Left cardiac atrium (tissue), 4 donors: ENCODE data around the gene KCNT2. TPM values are rescaled to one million over a fixed set of nuclear protein-coding genes. Genes with fewer than 3 reads are reported as not detected.

Experiments
- ATAC-seq, 2 donors: fragments of 200-7000 bp; cut with Tn5 transposase; one replicate each; pipeline ENCODE4 v1.9.1; 2020; ENCODE audit warnings: mild to moderate bottlenecking in 2 of 2, moderate library complexity in 2 of 2
- DNase-seq: peaks from one replicate; pipeline ENCODE4 v3.0.0-alpha.2; 2020
- intact Hi-C, 2 donors: fragments of 100-400 bp; cut with DNase I; formaldehyde crosslinking; loops; one replicate each; pipeline versions ENCODE4 v1.14.1 to v1.15.1; 2022 to 2023
- total RNA-seq, 2 donors: library from RNA; stranded (reverse); fragmentation: NEBNext Ultra II Directional; extraction: Animal tissue kit (Norgen Biotek cat#: 25700); gene quantifications; one replicate each; pipeline ENCODE4 v1.2.1, GENCODE V29; 2021
- donor health status: DM: no; HTN: yes; CAD: no.
- donor health status: DM: no; HTN: yes; CAD: no; lungs with severe emphysema.
- donor health status: DM: yes; HTN: yes; CAD: no.
- donor health status: Dilated cardiomyopathy.

Gene KCNT2
- total RNA-seq, 2 donors from 2014 or later = 3.8 to 7.3 TPM

- no peak for ATAC-seq
- DNase-seq = no peak
- intact Hi-C loops = no loop called here
These were observed 231.5 kb downstream of the KCNT2 start for GRCh38 chr1:196376630-196377328.

GRCh38 chr1:196373798-196374197 is 234.4 kb downstream of the KCNT2 start:
- intact Hi-C loops = no loop called here
- DNase-seq (no peak), ATAC-seq (no peak)

- intact Hi-C loops = no loop called here
- DNase-seq (no peak), ATAC-seq (no peak)
These were observed 235.2 kb downstream of the KCNT2 start for GRCh38 chr1:196372896-196373536.

GRCh38 chr1:196367838-196368237 is 240.4 kb downstream of the KCNT2 start:
- intact Hi-C loops = no loop called here
- DNase-seq = no peak
- ATAC-seq = no peak

GRCh38 chr1:196366817-196367495 is 241.3 kb downstream of the KCNT2 start:
- DNase-seq = no peak
- no peak for ATAC-seq
- intact Hi-C loops = no loop called here

- ATAC-seq (peak in 1 of 2 donors; percentile 46), DNase-seq (no peak)
- intact Hi-C loops = no loop called here
These were observed 247.0 kb downstream of the KCNT2 start for GRCh38 chr1:196361112-196361714.

GRCh38 chr1:196357913-196358312 is 250.3 kb downstream of the KCNT2 start:
- DNase-seq (no peak), ATAC-seq (no peak)
- intact Hi-C loops = loop anchor here in 1 of 2 donors (2.0 kb wide), 1 partner anchor 305 kb away; no protein-coding TSS in a partner anchor

- no peak for ATAC-seq
- no peak for DNase-seq
- intact Hi-C loops = no loop called here
These were observed 252.9 kb downstream of the KCNT2 start for GRCh38 chr1:196355206-196355786.

GRCh38 chr1:196344453-196344852 is 263.8 kb downstream of the KCNT2 start:
- DNase-seq = no peak

GRCh38 chr1:196324345-196324744 is 283.9 kb downstream of the KCNT2 start:
- intact Hi-C loops = no loop called here
- no peak for ATAC-seq
- DNase-seq = no peak

More at GRCh38 chr1:196344453-196344852, 263.8 kb downstream of the KCNT2 start:
- no peak for ATAC-seq
- intact Hi-C loops = no loop called here

GRCh38 chr1:196323869-196324268 is 284.4 kb downstream of the KCNT2 start:
- intact Hi-C loops = no loop called here
- no peak for ATAC-seq
- no peak for DNase-seq

GRCh38 chr1:196319301-196319700 is 288.9 kb downstream of the KCNT2 start:
- no peak for DNase-seq
- intact Hi-C loops = no loop called here
- no peak for ATAC-seq

- intact Hi-C loops = no loop called here
- ATAC-seq (peak in 1 of 2 donors; percentile 27), DNase-seq (no peak)
These were observed 290.4 kb downstream of the KCNT2 start for GRCh38 chr1:196317535-196318522.

- no peak for DNase-seq
- intact Hi-C loops = loop anchor here (5.0 kb wide), 1 partner anchor 165 kb away; no protein-coding TSS in a partner anchor
- ATAC-seq = no peak
These were observed 295.5 kb downstream of the KCNT2 start for GRCh38 chr1:196312739-196313138.

- intact Hi-C loops = loop anchor here in 1 of 2 donors (5.0 kb wide), 1 partner anchor 367 kb away; no protein-coding TSS in a partner anchor
- DNase-seq (no peak), ATAC-seq (no peak)
These were observed 298.9 kb downstream of the KCNT2 start for GRCh38 chr1:196309386-196309785.

- DNase-seq (no peak), ATAC-seq (no peak)
- intact Hi-C loops = loop anchor here in 1 of 2 donors (5.0 kb wide), 1 partner anchor 366 kb away; no protein-coding TSS in a partner anchor
These were observed 300.1 kb downstream of the KCNT2 start for GRCh38 chr1:196308176-196308575.

GRCh38 chr1:196306421-196306820 is 301.8 kb downstream of the KCNT2 start:
- intact Hi-C loops = loop anchor here in 1 of 2 donors (5.0 kb wide), 1 partner anchor 364 kb away; no protein-coding TSS in a partner anchor
- no peak for ATAC-seq
- no peak for DNase-seq

- ATAC-seq (no peak), DNase-seq (no peak)
- intact Hi-C loops = loop anchor here in 1 of 2 donors (5.0 kb wide), 1 partner anchor 363 kb away; no protein-coding TSS in a partner anchor
These were observed 303.0 kb downstream of the KCNT2 start for GRCh38 chr1:196305216-196305615.
